NCI-H187 (cell line): Measurements from ENCODE around the gene ARMC2.
"Not testable (repeated sequence)": the region's sequence is repeated elsewhere in the genome, so short reads cannot be mapped to it uniquely, and the experiment has no call there.

Experiments used
- DNase-seq, 2 experiments: peaks; one replicate each; lab custom pipeline; 2025; lab: John Stamatoyannopoulos, UW

The ARMC2 gene

DNA sequence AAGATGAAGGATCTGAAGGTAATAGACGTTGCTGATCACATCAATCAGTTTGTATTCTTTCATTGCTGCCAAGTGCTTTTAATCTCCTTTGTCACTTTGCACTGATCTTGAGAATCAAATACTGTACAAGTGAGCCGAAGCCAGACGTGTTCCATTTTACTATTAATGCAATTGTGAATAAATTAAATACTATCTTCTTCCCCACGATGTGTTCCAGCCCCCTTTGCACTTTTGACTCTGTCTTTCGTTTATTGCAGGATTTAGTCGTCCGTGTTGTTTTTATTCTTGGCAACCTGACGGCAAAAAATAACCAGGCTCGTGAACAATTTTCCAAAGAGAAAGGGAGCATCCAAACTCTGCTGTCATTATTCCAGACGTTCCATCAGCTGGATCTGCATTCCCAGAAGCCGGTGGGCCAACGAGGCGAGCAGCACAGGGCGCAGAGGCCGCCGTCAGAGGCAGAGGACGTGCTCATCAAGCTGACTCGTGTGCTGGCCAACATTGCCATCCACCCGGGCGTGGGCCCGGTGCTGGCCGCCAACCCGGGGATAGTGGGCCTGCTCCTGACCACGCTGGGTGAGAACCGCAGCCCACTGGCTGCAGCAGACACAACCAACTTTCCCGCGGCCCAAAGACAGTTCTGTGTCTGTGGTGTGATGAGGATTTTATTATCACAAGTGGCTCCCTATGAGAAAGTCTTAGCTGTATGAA lies 104.7 kb downstream of the ARMC2 start:
- no peak for DNase-seq

DNA sequence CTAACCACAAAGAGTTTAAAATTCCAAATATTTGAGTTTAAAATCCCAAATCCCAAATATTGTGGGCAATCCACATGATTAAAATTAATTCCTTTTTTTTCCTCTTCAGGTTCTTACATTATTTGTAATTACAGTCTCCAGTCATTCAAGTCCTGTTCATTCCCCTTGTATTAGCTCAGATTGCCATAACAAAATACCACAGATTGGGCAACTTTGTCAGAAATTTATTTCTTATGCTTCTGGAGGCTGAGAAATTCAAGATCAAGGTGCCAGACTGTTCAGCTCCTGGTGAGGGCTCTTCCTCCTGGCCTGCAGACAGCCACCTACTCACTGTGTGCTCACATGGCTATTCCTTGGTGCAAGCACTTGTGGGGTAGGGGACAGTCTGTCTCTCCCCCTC lies 105.5 kb downstream of the ARMC2 start:
- no peak for DNase-seq

DNA sequence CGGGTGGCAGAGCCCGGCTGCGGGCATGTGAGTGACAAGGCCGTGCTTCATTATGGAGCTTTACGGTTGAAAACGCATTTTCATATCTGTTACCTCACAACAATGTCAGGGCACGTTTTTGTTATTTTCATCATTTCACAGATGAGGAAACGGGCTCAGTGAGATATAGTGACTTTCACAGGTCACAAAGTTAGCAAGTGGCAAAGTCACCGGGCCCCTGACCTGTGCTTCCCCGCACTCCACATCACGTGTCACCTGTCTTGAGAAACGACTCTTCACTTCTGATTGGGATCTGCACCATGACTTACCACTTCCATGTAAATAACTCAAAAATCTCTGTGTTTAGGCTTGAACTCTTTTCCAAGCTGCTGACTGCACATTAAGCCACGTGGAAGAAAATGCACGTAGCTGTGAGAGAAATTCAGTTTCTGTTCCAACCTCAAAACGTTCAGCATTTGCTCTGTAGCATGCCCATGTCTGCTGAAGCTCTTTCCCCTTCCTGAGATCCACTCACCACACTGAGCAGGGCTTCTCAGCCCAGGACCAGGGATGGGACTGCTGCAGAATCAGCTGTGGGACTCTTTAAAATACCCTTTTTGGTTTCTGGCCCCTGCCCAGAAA lies 107.2 kb downstream of the ARMC2 start:
- DNase-seq, result no peak

- DNase-seq, result no peak
These were observed 109.0 kb downstream of the ARMC2 start for GRCh38 chr6:108957221-108957620.

GRCh38 chr6:108958900-108959770 lies 110.9 kb downstream of the ARMC2 start:
- DNase-seq, result no peak

DNA sequence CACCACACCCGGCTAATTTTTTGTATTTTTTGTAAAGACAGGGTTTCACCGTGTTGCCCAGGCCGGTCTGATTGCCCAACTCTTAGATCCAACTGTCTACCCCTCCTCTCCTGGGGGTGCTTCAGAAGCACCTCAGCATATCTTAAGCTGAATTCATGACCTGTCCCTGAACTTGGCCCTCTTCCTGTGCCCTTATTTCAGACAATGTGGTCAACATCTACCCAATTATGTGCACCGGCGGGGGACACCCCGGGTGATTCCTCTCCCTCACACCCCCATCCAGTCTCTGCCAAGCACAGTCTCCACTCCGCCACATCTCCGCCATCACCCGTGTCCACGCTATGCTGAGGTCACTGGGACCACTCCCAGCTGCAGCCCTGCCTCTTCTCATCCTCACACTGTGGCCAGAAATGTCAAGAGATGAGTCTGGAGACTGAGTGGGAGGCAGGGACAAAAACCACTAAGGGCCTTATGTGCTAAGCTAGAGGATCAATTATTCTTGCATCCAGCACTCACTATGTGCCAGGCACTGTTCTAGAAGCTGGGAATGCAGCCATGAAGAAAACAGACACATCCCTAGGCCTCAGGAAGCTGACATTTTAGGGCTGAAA lies 111.9 kb downstream of the ARMC2 start:
- DNase-seq, result no peak

DNA sequence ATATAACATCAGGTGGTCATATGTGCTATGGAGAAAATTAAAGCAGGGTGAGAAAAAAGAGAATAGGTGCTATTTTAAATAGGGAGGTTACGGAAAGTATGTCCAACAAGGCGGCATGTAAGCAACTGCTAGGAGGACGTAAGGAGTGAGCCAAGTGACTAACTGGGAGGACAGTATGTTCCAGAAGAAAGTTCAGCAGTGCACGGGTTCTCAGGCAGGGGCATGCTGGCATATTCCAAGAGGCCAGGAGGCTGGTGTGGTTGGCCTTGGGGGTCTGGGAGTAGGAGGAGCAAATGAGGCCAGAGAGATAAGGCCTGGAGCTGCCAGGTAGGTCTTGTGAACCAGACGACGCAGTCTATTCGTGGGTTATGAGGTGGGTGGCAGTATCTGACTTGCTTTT lies 112.4 kb downstream of the ARMC2 start:
- no peak for DNase-seq

GRCh38 chr6:108961077-108961476 lies 112.9 kb downstream of the ARMC2 start:
- DNase-seq, result no peak

DNA sequence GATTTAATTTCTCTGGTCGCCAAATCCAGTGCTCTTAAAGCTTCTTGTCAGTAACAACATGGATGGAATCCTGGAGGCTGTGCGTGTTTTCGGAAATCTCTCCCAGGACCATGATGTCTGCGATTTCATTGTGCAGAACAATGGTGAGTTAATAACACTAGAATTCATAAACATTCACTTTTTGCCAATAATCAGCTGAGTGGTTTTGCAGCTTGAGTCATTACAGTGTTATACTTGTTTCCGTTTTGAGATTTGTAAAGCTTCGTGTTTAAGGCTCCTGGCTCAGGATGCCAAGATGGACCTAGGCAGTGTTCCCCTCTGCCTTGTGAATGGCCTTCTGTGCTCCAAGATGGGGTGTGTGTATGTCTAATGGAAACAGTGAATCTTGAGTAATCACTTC lies 113.8 kb downstream of the ARMC2 start:
- DNase-seq, result no peak

- no peak for DNase-seq
These were observed 118.0 kb downstream of the ARMC2 start for GRCh38 chr6:108966251-108966650.

- no peak for DNase-seq
These were observed 118.9 kb downstream of the ARMC2 start for GRCh38 chr6:108966855-108967755.

- no peak for DNase-seq
These were observed 120.4 kb downstream of the ARMC2 start for GRCh38 chr6:108968325-108969316.

DNA sequence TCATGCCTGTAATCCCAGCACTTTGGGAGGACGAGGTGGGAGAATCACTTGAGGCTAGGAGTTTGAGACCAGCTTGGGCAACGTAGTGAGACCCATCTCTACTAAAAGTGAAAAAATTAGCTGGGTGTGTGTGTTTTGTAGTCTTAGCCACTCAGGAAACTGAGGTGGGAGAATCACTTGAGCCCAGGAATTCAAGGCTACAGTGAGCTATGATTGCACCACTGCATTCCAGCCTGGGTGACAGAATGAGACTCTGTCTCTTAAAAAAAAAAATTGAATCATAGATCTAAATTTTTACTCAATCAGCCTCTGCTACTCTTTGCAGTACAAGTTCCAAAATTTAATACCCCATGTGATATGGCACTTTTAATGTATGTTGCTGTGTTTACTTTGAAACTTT lies 121.6 kb downstream of the ARMC2 start:
- DNase-seq, result no peak

- DNase-seq, result no peak
These were observed 126.0 kb downstream of the ARMC2 start for GRCh38 chr6:108974201-108974600.

DNA sequence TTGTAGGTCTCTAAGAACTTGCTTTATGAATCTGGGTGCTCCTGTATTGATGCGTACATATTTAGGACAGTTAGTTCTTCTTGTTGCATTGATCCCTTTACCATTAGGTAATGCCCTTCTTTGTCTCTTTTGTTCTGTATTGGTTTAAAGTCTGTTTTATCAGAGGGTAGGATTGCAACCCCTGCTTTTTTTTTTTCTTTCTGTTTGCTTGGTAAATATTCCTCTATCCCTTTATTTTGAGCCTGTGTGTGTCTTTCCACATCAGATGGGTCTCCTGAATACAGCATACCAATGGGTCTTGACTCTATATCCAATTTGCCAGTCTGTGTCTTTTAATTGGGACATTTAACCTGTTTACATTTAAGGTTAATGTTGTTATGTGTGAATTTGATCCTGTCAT lies 130.4 kb downstream of the ARMC2 start:
- DNase-seq, result not testable (repeated sequence)

- no peak for DNase-seq
These were observed 134.2 kb downstream of the ARMC2 start for GRCh38 chr6:108982154-108983113.

DNA sequence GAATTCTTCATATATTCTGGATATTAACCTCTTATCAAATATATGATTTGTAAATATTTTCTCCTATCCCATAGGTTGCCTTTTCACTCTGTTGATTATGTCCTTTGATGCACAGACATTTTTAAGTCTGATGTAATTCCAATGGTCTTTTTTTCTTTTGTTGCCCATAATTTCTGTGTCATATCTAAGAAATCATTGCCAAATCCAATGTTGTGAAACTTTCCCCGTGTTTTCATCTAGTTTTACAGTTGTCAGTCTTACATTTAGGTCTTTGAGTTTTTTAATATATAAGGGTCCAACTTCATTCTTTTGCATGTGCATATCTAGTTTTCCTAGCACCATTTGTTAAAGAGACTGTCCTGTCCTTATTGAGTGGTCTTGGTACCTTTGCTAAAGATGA lies 134.9 kb downstream of the ARMC2 start:
- DNase-seq, result no peak

DNA sequence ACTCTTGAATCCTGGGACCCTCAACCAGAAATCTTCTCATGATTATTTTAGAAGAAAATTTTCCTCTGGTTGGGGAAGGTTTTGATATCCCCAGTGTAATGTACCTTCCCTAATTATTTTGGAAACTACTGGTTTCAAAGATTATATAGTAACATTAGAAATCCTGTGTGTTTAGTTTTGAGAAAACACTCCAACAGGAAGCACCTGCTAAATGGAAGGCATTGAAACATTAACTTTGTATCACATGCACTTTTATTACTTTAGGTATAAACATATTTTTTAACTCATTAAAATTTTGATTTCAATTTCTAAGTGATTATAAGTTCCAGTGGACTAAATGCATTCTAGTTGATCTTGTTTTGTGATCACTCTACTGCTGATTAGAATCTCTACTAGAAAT lies 137.1 kb downstream of the ARMC2 start:
- no peak for DNase-seq

DNA sequence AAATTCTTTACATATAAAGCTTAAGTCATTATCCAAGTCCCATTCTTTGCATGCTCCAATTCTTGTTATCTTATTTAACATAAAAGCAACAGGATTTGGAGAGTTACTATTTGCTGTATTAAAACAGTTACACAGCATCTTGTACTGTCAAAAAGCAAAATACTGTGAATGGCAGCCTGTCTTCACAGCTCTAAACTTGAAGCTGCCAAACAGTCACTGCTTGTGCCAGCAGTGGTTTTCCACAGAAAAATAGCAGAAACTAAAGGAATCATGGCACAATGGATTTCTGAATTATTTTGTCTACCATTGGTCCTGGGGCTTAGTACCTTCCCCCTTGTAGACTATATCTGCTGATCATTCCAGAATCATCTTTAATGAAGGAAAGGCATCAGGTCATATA lies 138.9 kb downstream of the ARMC2 start:
- no peak for DNase-seq
